Astrocyte of the cerebellum (primary cell): ENCODE results near the gene SETD4.

Experiments used
- DNase-seq: peaks from one replicate; pipeline ENCODE4 v3.0.0-alpha.2; 2011; ENCODE audit warnings: low read depth
- H3K4me3 ChIP-seq: 2 replicates; pipeline ENCODE4 v1.5.1; 2011; ENCODE audit warnings: mild to moderate bottlenecking, low read depth, low read length, moderate library complexity
- CTCF ChIP-seq: IDR thresholded peaks from 2 replicates; pipeline ENCODE4 v1.5.1; 2012; ENCODE audit warnings: low read length, low read depth, moderate library complexity, mild to moderate bottlenecking; ENCODE audit errors: missing control alignments
- in situ Hi-C: cut with HindIII; loops from 2 replicates; pipeline ENCODE4 v1.10.0; 2017; ENCODE audit warnings: low sequenced_read_pairs

Gene SETD4

GRCh38 chr21:35996217-35996616 lies 64.1 kb downstream of the SETD4 start:
- in situ Hi-C loops, result no loop called here
- TF ChIP-seq CTCF, result no peak
- no peak for DNase-seq

GRCh38 chr21:35995522-35996088 lies 64.7 kb downstream of the SETD4 start:
- DNase-seq, result no peak
- H3K4me3 ChIP-seq, result no peak overlapping the region
- no peak for TF ChIP-seq CTCF
- in situ Hi-C loops, result no loop called here

More at GRCh38 chr21:35996217-35996616, 64.1 kb downstream of the SETD4 start:
- no peak overlapping the region for H3K4me3 ChIP-seq

- in situ Hi-C loops, result no loop called here
- no peak for TF ChIP-seq CTCF
- H3K4me3 ChIP-seq, result no peak overlapping the region
- DNase-seq, result no peak
Measured at GRCh38 chr21:35994613-35995012, 65.7 kb downstream of the SETD4 start.

- no peak for TF ChIP-seq CTCF
- no peak overlapping the region for H3K4me3 ChIP-seq
- in situ Hi-C loops, result no loop called here
- no peak for DNase-seq
Measured at GRCh38 chr21:35993875-35994490, 66.3 kb downstream of the SETD4 start.

- DNase-seq, result no peak
- no peak overlapping the region for H3K4me3 ChIP-seq
- no peak for TF ChIP-seq CTCF
- in situ Hi-C loops, result no loop called here
Measured at GRCh38 chr21:35991131-35991530, 69.2 kb downstream of the SETD4 start.

- in situ Hi-C loops, result no loop called here
- no peak overlapping the region for H3K4me3 ChIP-seq
- no peak for TF ChIP-seq CTCF
- DNase-seq, result no peak
Measured at GRCh38 chr21:35990609-35991008, 69.7 kb downstream of the SETD4 start.
